ENCODE data around the gene ELP4.

DNA sequence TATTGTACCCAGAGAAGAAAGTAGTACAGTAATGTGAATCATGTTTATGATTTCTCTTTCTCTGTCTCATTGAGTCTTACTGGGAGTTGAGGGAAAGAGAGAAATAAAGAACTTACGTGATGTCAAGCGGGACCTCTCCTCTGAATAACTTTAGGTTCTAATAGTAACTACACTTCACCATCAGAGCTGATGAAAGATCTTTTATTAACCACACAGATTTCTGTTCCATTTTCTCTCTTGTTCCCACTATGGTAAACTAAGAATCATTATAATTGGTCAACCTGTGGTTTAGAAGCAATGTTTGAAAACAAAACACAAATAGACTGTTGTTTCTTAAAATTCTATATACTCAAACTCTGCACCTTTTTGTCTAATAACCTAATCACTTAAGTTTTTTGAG, 142.3 kb downstream of the ELP4 start:
- TF ChIP-seq, protein P1, sequence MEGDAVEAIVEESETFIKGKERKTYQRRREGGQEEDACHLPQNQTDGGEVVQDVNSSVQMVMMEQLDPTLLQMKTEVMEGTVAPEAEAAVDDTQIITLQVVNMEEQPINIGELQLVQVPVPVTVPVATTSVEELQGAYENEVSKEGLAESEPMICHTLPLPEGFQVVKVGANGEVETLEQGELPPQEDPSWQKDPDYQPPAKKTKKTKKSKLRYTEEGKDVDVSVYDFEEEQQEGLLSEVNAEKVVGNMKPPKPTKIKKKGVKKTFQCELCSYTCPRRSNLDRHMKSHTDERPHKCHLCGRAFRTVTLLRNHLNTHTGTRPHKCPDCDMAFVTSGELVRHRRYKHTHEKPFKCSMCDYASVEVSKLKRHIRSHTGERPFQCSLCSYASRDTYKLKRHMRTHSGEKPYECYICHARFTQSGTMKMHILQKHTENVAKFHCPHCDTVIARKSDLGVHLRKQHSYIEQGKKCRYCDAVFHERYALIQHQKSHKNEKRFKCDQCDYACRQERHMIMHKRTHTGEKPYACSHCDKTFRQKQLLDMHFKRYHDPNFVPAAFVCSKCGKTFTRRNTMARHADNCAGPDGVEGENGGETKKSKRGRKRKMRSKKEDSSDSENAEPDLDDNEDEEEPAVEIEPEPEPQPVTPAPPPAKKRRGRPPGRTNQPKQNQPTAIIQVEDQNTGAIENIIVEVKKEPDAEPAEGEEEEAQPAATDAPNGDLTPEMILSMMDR (conservative IDR thresholded peaks at IDR 0.05; ENCODE audit: low read length) = no peak
- no peak for TF ChIP-seq EZH2phosphoT487 (IDR thresholded peaks at IDR 0.05; ENCODE audit: borderline replicate concordance)
